H9 (cell line): ENCODE measurements around the gene GMPR2. TPM values are rescaled to one million over a fixed set of nuclear protein-coding genes. Genes with fewer than 3 reads are reported as not detected.

ENCODE experiments used
- DNase-seq: peaks from one replicate; pipeline ENCODE4 v3.0.0-alpha.2; 2017
- H2AFZ ChIP-seq: one replicate; pipeline ENCODE4 v1.6.1; 2013; ENCODE audit warnings: mild to moderate bottlenecking, low read length, control low read depth, moderate library complexity
- H2AK5ac ChIP-seq: 2 replicates; pipeline ENCODE4 v1.6.1; 2013; ENCODE audit warnings: low read length, control low read depth, mixed read lengths; ENCODE audit not compliant: insufficient read length
- H2BK120ac ChIP-seq: one replicate; pipeline ENCODE4 v1.6.1; 2013; ENCODE audit warnings: low read depth, mild to moderate bottlenecking, low read length, control low read depth, inconsistent platforms; ENCODE audit not compliant: poor library complexity, severe bottlenecking
- H2BK12ac ChIP-seq: 2 replicates; pipeline ENCODE4 v1.6.1; 2013; ENCODE audit warnings: low read length, control low read depth, mixed read lengths, low read depth; ENCODE audit not compliant: insufficient read length
- H2BK15ac ChIP-seq: 2 replicates; pipeline ENCODE4 v1.6.1; 2013; ENCODE audit warnings: low read depth, low read length, control low read depth
- H2BK20ac ChIP-seq: one replicate; pipeline ENCODE4 v1.6.1; 2013; ENCODE audit warnings: low read depth, mild to moderate bottlenecking, low read length, control low read depth, inconsistent platforms; ENCODE audit not compliant: poor library complexity, severe bottlenecking
- H2BK5ac ChIP-seq: 2 replicates; pipeline ENCODE4 v1.6.1; 2013; ENCODE audit warnings: low read length, control low read depth, mixed read lengths; ENCODE audit not compliant: insufficient read length
- H3K14ac ChIP-seq: 2 replicates; pipeline ENCODE4 v1.6.1; 2013; ENCODE audit warnings: low read length, control low read depth; ENCODE audit not compliant: insufficient read depth
- H3K18ac ChIP-seq: 2 replicates; pipeline ENCODE4 v1.6.1; 2013; ENCODE audit warnings: low read depth, mild to moderate bottlenecking, mixed read lengths, low read length, control low read depth; ENCODE audit not compliant: insufficient read length
- H3K23ac ChIP-seq: 2 replicates; pipeline ENCODE4 v1.6.1; 2013; ENCODE audit warnings: low read length, control low read depth, mixed read lengths, low read depth; ENCODE audit not compliant: insufficient read length
- H3K23me2 ChIP-seq: 2 replicates; pipeline ENCODE4 v1.6.1; 2013; ENCODE audit warnings: low read depth, mild to moderate bottlenecking, mixed read lengths, low read length, control low read depth; ENCODE audit not compliant: insufficient read length, poor library complexity, severe bottlenecking
- H3K27ac ChIP-seq: 2 replicates; pipeline ENCODE4 v1.5.1; 2013; ENCODE audit warnings: low read length, control low read depth, mixed read lengths, low read depth; ENCODE audit not compliant: insufficient read length
- H3K27me3 ChIP-seq: 2 replicates; pipeline ENCODE4 v1.6.1; 2013; ENCODE audit warnings: low read length, control low read depth, inconsistent platforms; ENCODE audit not compliant: insufficient read depth
- H3K4ac ChIP-seq: 2 replicates; pipeline ENCODE4 v1.6.1; 2013; ENCODE audit warnings: low read depth, mild to moderate bottlenecking, control low read depth, inconsistent platforms, low read length, moderate library complexity
- H3K4me1 ChIP-seq: 2 replicates; pipeline ENCODE4 v1.6.1; 2013; ENCODE audit warnings: low read length, control low read depth, inconsistent platforms; ENCODE audit not compliant: insufficient read depth
- H3K4me2 ChIP-seq: 2 replicates; pipeline ENCODE4 v1.6.1; 2013; ENCODE audit warnings: low read length, control low read depth, mixed read lengths; ENCODE audit not compliant: insufficient read length, insufficient read depth
- H3K56ac ChIP-seq: 2 replicates; pipeline ENCODE4 v1.6.1; 2013; ENCODE audit warnings: low read depth, mild to moderate bottlenecking, mixed read lengths, low read length, control low read depth; ENCODE audit not compliant: insufficient read length
- H3K79me1 ChIP-seq: 2 replicates; pipeline ENCODE4 v1.6.1; 2013; ENCODE audit warnings: low read depth, mild to moderate bottlenecking, moderate library complexity, low read length, control low read depth, inconsistent platforms; ENCODE audit not compliant: insufficient read depth, poor library complexity, severe bottlenecking
- H3K79me2 ChIP-seq: 2 replicates; pipeline ENCODE4 v1.6.1; 2013; ENCODE audit warnings: low read length, control low read depth, inconsistent platforms; ENCODE audit not compliant: insufficient read depth
- H3K9ac ChIP-seq: 2 replicates; pipeline ENCODE4 v1.6.1; 2013; ENCODE audit warnings: low read length, control low read depth, mixed read lengths; ENCODE audit not compliant: insufficient read length; ENCODE audit errors: extremely low read depth
- H3K9me3 ChIP-seq: one replicate; pipeline ENCODE4 v1.6.1; 2013; ENCODE audit warnings: low read depth, low read length, inconsistent platforms; ENCODE audit not compliant: control insufficient read depth
- H3T11ph ChIP-seq: one replicate; pipeline ENCODE4 v1.6.1; 2013; ENCODE audit warnings: mild to moderate bottlenecking, low read length, control low read depth, inconsistent platforms
- H4K20me1 ChIP-seq: one replicate; pipeline ENCODE4 v1.6.1; 2013; ENCODE audit not compliant: control insufficient read depth, insufficient read length, insufficient read depth
- H4K5ac ChIP-seq: 2 replicates; pipeline ENCODE4 v1.6.1; 2013; ENCODE audit warnings: low read depth, mild to moderate bottlenecking, mixed read lengths, low read length, control low read depth; ENCODE audit not compliant: insufficient read length
- H4K8ac ChIP-seq: replicated peaks from 2 replicates; pipeline ENCODE4 v1.6.1; 2013; ENCODE audit warnings: low read length, control low read depth, mixed read lengths, low read depth; ENCODE audit not compliant: insufficient read length
- H4K91ac ChIP-seq: 2 replicates; pipeline ENCODE4 v1.6.1; 2013; ENCODE audit warnings: low read depth, mild to moderate bottlenecking, moderate library complexity, mixed read lengths, low read length, control low read depth; ENCODE audit not compliant: insufficient read length
- H3K27ac Mint-ChIP-seq, 3 experiments: 2 replicates in 2 of 3; 3 replicates in 1 of 3; pipeline ENCODE4 v1.8.0; 2020 to 2021; ENCODE audit warnings: mixed read lengths in 3 of 3, mild to moderate bottlenecking in 1 of 3, moderate library complexity in 1 of 3
- H3K27me3 Mint-ChIP-seq: 2 replicates; pipeline ENCODE4 v1.8.0; 2021; ENCODE audit warnings: low read depth, mild to moderate bottlenecking, moderate library complexity, mixed read lengths
- H3K36me3 Mint-ChIP-seq, 3 experiments: 2 replicates in 2 of 3; 3 replicates in 1 of 3; pipeline ENCODE4 v1.8.0; 2020 to 2021; ENCODE audit warnings: low read depth in 3 of 3, mixed read lengths in 3 of 3; ENCODE audit not compliant: insufficient read depth in 1 of 3
- H3K4me1 Mint-ChIP-seq, 2 experiments: 2 replicates each; pipeline ENCODE4 v1.8.0; 2020; ENCODE audit warnings: mixed read lengths in 2 of 2
- H3K4me3 Mint-ChIP-seq, 2 experiments: 2 replicates in 1 of 2; 3 replicates in 1 of 2; pipeline ENCODE4 v1.8.0; 2020 to 2021; ENCODE audit warnings: mild to moderate bottlenecking in 2 of 2, mixed read lengths in 2 of 2, moderate library complexity in 1 of 2
- H3K9me3 Mint-ChIP-seq, 2 experiments: 2 replicates in 1 of 2; 3 replicates in 1 of 2; pipeline ENCODE4 v1.8.0; 2020; ENCODE audit warnings: mild to moderate bottlenecking in 2 of 2, mixed read lengths in 2 of 2, moderate library complexity in 1 of 2
- CTCF ChIP-seq: fragments of 200-600 bp; sonication (generic); conservative IDR thresholded peaks from 3 replicates; pipeline ENCODE4 v1.8.0; 2021; ENCODE audit warnings: antibody characterized with exemption, mild to moderate bottlenecking
- WGBS: extraction: QIAGEN DNeasy Blood & Tissue Kit; methylation state at CpG from one replicate; pipeline ENCODE4 v1.1.7; 2013; ENCODE audit warnings: missing lambda C conversion rate, low lambda C conversion rate, mixed read lengths; ENCODE audit not compliant: insufficient read length; ENCODE audit errors: extremely low coverage; 5-methylcytosine and 5-hydroxymethylcytosine counted together
- total RNA-seq: library from RNA; stranded (reverse); gene quantifications from 2 replicates; pipeline ENCODE4 v1.2.1, GENCODE V29; 2021

GMPR2 gene
- total RNA-seq, 1 experiment from 2014 or later: 84.7 TPM

- DNase-seq: no peak
- Histone ChIP-seq H3K4me2 (no peak overlapping the region), H3K14ac (no peak overlapping the region), H2BK5ac (no peak overlapping the region), H3K23me2 (no peaks in the 10 kb centered on the region), H3K23ac (no peak overlapping the region), H3K18ac (no peak overlapping the region), H2BK20ac (no peak overlapping the region), H3K79me2 (no peaks in the 10 kb centered on the region), H3K4ac (no peak overlapping the region), H2AFZ (no peak overlapping the region), H4K20me1 (no peaks in the 10 kb centered on the region), H3T11ph (no peak overlapping the region), H4K5ac (no peak overlapping the region), H4K91ac (no peak overlapping the region), H3K9ac (no peak overlapping the region), H3K9me3 (no peaks in the 10 kb centered on the region), H2BK12ac (no peak overlapping the region), H3K27me3 (no peaks in the 10 kb centered on the region), H3K27ac (no peak overlapping the region), H3K4me1 (no peaks in the 10 kb centered on the region), H2BK120ac (no peak overlapping the region), H4K8ac (no peak overlapping the region), H3K56ac (no peak overlapping the region), H3K79me1 (no peaks in the 10 kb centered on the region), H2AK5ac (no peak overlapping the region), H2BK15ac (no peak overlapping the region)
- Mint-ChIP-seq H3K9me3 (no peaks in the 10 kb centered on the region), H3K27ac (no peak overlapping the region), H3K36me3 (peaks cover 3 to 17% (median 14%) of the 10 kb centered on the region in 3 experiments; a peak in 5 of 7 replicates), H3K27me3 (no peaks in the 10 kb centered on the region; the same call in 1 of the 2 replicates), H3K4me3 (no peak overlapping the region), H3K4me1 (no peaks in the 10 kb centered on the region; a peak in 1 of 4 replicates)
- no CpG with 5 or more reads among the region's 6 CpGs for WGBS
- no peak for TF ChIP-seq CTCF
These were observed 31.1 kb downstream of the GMPR2 start for GRCh38 chr14:24263848-24264247.
